Esophagus squamous epithelium (tissue), 5 donors: Measurements from ENCODE around the gene CRYL1. TPM values are rescaled to one million over a fixed set of nuclear protein-coding genes. Genes with fewer than 3 reads are reported as not detected.
A peak's percentile ranks its signal among the peaks of the same experiment; 100 is the strongest.

ENCODE experiments used
- DNase-seq: peaks from one replicate; lab custom pipeline; 2025; lab: John Stamatoyannopoulos, UW
- H3K27ac ChIP-seq, 4 donors: fragments of 200-600 bp; sonication (generic); one replicate each; pipeline ENCODE4 v1.5.1; 2016 to 2019; ENCODE audit warnings: mild to moderate bottlenecking in 1 of 4
- H3K27me3 ChIP-seq, 4 donors: fragments of 200-600 bp; sonication (generic); 1 replicate in 3 of 4; 2 replicates in 1 of 4; pipeline versions ENCODE4 v1.5.1 to v1.6.0; 2017 to 2021; ENCODE audit warnings: antibody characterized with exemption in 1 of 4
- H3K36me3 ChIP-seq, 3 donors: fragments of 200-600 bp; sonication (generic); one replicate each; pipeline ENCODE4 v1.5.1; 2016 to 2019
- H3K4me1 ChIP-seq, 3 donors: fragments of 200-600 bp; sonication (generic); one replicate each; pipeline ENCODE4 v1.5.1; 2017 to 2019
- H3K4me3 ChIP-seq, 4 donors: fragments of 200-600 bp; sonication (generic); 1 replicate in 3 of 4; 2 replicates in 1 of 4; pipeline ENCODE4 v1.5.1; 2016 to 2019; ENCODE audit warnings: mild to moderate bottlenecking in 2 of 4, moderate library complexity in 1 of 4
- H3K9me3 ChIP-seq, 3 donors: fragments of 200-600 bp; sonication (generic); one replicate each; pipeline ENCODE4 v1.5.1; 2016 to 2019
- CTCF ChIP-seq, 6 experiments: fragments of 450-650 bp in 4 of 6; fragments of 200-600 bp in 2 of 6; sonication (generic) in 2 of 6; IDR thresholded peaks; one replicate each; pipeline ENCODE4 v1.5.1; 2016 to 2019; ENCODE audit warnings: antibody characterized with exemption in 6 of 6, mild to moderate bottlenecking in 4 of 6, moderate library complexity in 4 of 6
- POLR2A ChIP-seq, 4 donors: fragments of 450-650 bp; IDR thresholded peaks; one replicate each; pipeline ENCODE4 v1.6.1; 2017; ENCODE audit warnings: antibody characterized with exemption in 4 of 4, mild to moderate bottlenecking in 4 of 4, moderate library complexity in 3 of 4
- WGBS, 2 donors: methylation state at CpG; one replicate each; pipeline ENCODE4 v1.1.5; 2018; 5-methylcytosine and 5-hydroxymethylcytosine counted together
- intact Hi-C: fragments of 100-400 bp; cut with DNase I; formaldehyde crosslinking; loops from one replicate; pipeline ENCODE4 v1.15.0; 2022
- total RNA-seq, 4 donors: library from RNA; depleted of rRNA; stranded (reverse); fragments of >200 nt; gene quantifications; one replicate each; pipeline ENCODE4 v1.1.0, GENCODE V29; 2016
- donor health status: DM: yes; HTN: yes; CAD: no.

CRYL1 gene
- total RNA-seq, 4 donors from 2014 or later = 12.5 to 41.2 (median 24.4) TPM

- 36 to 41% methylated on average over 5 to 7 of the region's 7 CpGs for WGBS, 2 donors
Measured at GRCh38 chr13:20425819-20426219, 99.8 kb downstream of the CRYL1 start.

GRCh38 chr13:20424949-20425348 is 100.7 kb downstream of the CRYL1 start:
- 62 to 76% methylated on average over 12 of the region's 12 CpGs for WGBS, 2 donors
- DNase-seq = no peak
- Histone ChIP-seq H3K27me3 (no peaks in the 10 kb centered on the region), H3K4me1 (peaks cover 4 to 54% (median 23%) of the 10 kb centered on the region in 3 donors), H3K4me3 (no peak overlapping the region), H3K36me3 (peaks cover 0 to 23% (median 0%) of the 10 kb centered on the region in 3 donors), H3K27ac (peak overlapping the region in 1 of 4 donors; percentile 58), H3K9me3 (no peaks in the 10 kb centered on the region)
- no peak for TF ChIP-seq POLR2A (IDR thresholded peaks at IDR 0.05)
- TF ChIP-seq CTCF (IDR thresholded peaks at IDR 0.05) = no peak
- intact Hi-C loops = no loop called here

More at GRCh38 chr13:20425819-20426219, 99.8 kb downstream of the CRYL1 start:
- DNase-seq = no peak
- no peaks in the 10 kb centered on the region for H3K9me3 ChIP-seq
- no peak for TF ChIP-seq POLR2A (IDR thresholded peaks at IDR 0.05)
- no peak for TF ChIP-seq CTCF (IDR thresholded peaks at IDR 0.05)
- intact Hi-C loops = no loop called here
- H3K36me3 ChIP-seq = peaks cover 0 to 23% (median 0%) of the 10 kb centered on the region in 3 donors
- H3K27me3 ChIP-seq = no peaks in the 10 kb centered on the region
- H3K4me1 ChIP-seq = peaks cover 0 to 54% (median 25%) of the 10 kb centered on the region in 3 donors
- peak overlapping the region; percentile 19 to 58 (median 34) for H3K27ac ChIP-seq
- no peak overlapping the region for H3K4me3 ChIP-seq

- intact Hi-C loops = no loop called here
- TF ChIP-seq CTCF (IDR thresholded peaks at IDR 0.05) (no peak), POLR2A (IDR thresholded peaks at IDR 0.05) (no peak)
- H3K36me3 ChIP-seq = peaks cover 0 to 23% (median 0%) of the 10 kb centered on the region in 3 donors
- no peak for DNase-seq
- H3K4me3 ChIP-seq = no peak overlapping the region
- WGBS, 2 donors = 70 to 84% methylated on average over 5 to 8 of the region's 8 CpGs
- peak overlapping the region in 1 of 4 donors; percentile 58 for H3K27ac ChIP-seq
- no peaks in the 10 kb centered on the region for H3K9me3 ChIP-seq
- H3K27me3 ChIP-seq = no peaks in the 10 kb centered on the region
- peaks cover 4 to 54% (median 21%) of the 10 kb centered on the region in 3 donors for H3K4me1 ChIP-seq
Measured at GRCh38 chr13:20424559-20424852, 101.2 kb downstream of the CRYL1 start.

GRCh38 chr13:20422362-20422761 is 103.3 kb downstream of the CRYL1 start:
- no peak for DNase-seq
- Histone ChIP-seq H3K27ac (no peak overlapping the region), H3K4me3 (no peak overlapping the region), H3K27me3 (no peaks in the 10 kb centered on the region), H3K36me3 (peaks cover 0 to 23% (median 0%) of the 10 kb centered on the region in 3 donors), H3K9me3 (no peaks in the 10 kb centered on the region), H3K4me1 (peaks cover 4 to 63% (median 19%) of the 10 kb centered on the region in 3 donors)
- intact Hi-C loops = no loop called here
- TF ChIP-seq CTCF (IDR thresholded peaks at IDR 0.05) = no peak
- TF ChIP-seq POLR2A (IDR thresholded peaks at IDR 0.05) = no peak
- WGBS, 2 donors = 59 to 89% methylated on average over 4 of the region's 4 CpGs

- no peak for TF ChIP-seq CTCF (IDR thresholded peaks at IDR 0.05)
- no peak for TF ChIP-seq POLR2A (IDR thresholded peaks at IDR 0.05)
- DNase-seq = no peak
- 61 to 85% methylated on average over 4 to 6 of the region's 6 CpGs for WGBS, 2 donors
- Histone ChIP-seq H3K27me3 (no peaks in the 10 kb centered on the region), H3K27ac (no peak overlapping the region), H3K36me3 (peaks cover 0 to 18% (median 0%) of the 10 kb centered on the region in 3 donors), H3K4me3 (no peak overlapping the region), H3K4me1 (peaks cover 4 to 64% (median 19%) of the 10 kb centered on the region in 3 donors), H3K9me3 (no peaks in the 10 kb centered on the region)
- intact Hi-C loops = no loop called here
Measured at GRCh38 chr13:20420938-20421337, 104.7 kb downstream of the CRYL1 start.
